ENCODE measurements around the gene TBC1D1.

The TBC1D1 gene

GRCh38 chr4:38181286-38181685, 290.4 kb downstream of the TBC1D1 start:
- DNase-seq (ENCODE audit: low spot score) = no peak
- no peak overlapping the region for H3K23ac ChIP-seq (ENCODE audit: low read depth, low read length, poor library complexity)
- H2BK5ac ChIP-seq (ENCODE audit: low read length) = no peak overlapping the region
- no peaks in the 10 kb centered on the region for H3K79me1 ChIP-seq (ENCODE audit: low read depth, low read length)
- no peaks in the 10 kb centered on the region for H3K36me3 ChIP-seq (replicated peaks in 1 of 2; ENCODE audit: control insufficient read depth in 2 of 2, insufficient read depth in 2 of 2, low read length in 2 of 2)
- no peak overlapping the region for H4K8ac ChIP-seq (ENCODE audit: low read depth, low read length)
- H2BK15ac ChIP-seq (ENCODE audit: low read length) = no peak overlapping the region
- no peak overlapping the region for H3K27ac ChIP-seq (replicated peaks; ENCODE audit: low read length)
- no peak overlapping the region for H3K9ac ChIP-seq (ENCODE audit: low read depth, low read length, poor library complexity)
- H2BK12ac ChIP-seq (ENCODE audit: low read length) = no peak overlapping the region
- no peak overlapping the region for H2BK120ac ChIP-seq (ENCODE audit: low read depth, low read length)
- H3K9me3 ChIP-seq (replicated peaks in 1 of 2; ENCODE audit: control insufficient read depth in 2 of 2, insufficient read depth in 1 of 2, low read depth in 1 of 2, low read length in 2 of 2) = peaks cover 5 to 7% of the 10 kb centered on the region in 2 donors
- no peak overlapping the region for H3K4me3 ChIP-seq (ENCODE audit: low read length in 2 of 2)
- no peak overlapping the region for H2AK5ac ChIP-seq (ENCODE audit: low read depth, low read length)
- no peak overlapping the region for H2AFZ ChIP-seq (ENCODE audit: low read length)
- no peak overlapping the region for H3K18ac ChIP-seq (ENCODE audit: low read length)
- no peak overlapping the region for H4K91ac ChIP-seq (ENCODE audit: low read depth, low read length, poor library complexity)
- H3K27me3 ChIP-seq (ENCODE audit: control insufficient read depth in 3 of 3, insufficient read depth in 3 of 3, low read depth in 1 of 3, low read length in 3 of 3) = no peaks in the 10 kb centered on the region
- no peak overlapping the region for H3K4me2 ChIP-seq (ENCODE audit: insufficient read depth, low read length, poor library complexity, severe bottlenecking)
- no CpG with 5 or more reads among the region's 3 CpGs for WGBS, 2 donors (ENCODE audit: extremely low coverage in 2 of 2, insufficient read length in 2 of 2, insufficient replicate concordance in 1 of 2)
- no peak overlapping the region for H3K14ac ChIP-seq (ENCODE audit: low read length)
- no peaks in the 10 kb centered on the region for H3K4me1 ChIP-seq (ENCODE audit: control insufficient read depth in 2 of 2, insufficient read depth in 1 of 2, low read depth in 1 of 2, low read length in 2 of 2)
- no peak overlapping the region for H3K4ac ChIP-seq (ENCODE audit: low read length)

- DNase-seq (ENCODE audit: low spot score) = no peak
- Histone ChIP-seq H4K8ac (ENCODE audit: low read depth, low read length) (no peak overlapping the region), H2BK12ac (ENCODE audit: low read length) (no peak overlapping the region), H4K91ac (ENCODE audit: low read depth, low read length, poor library complexity) (no peak overlapping the region), H2BK15ac (ENCODE audit: low read length) (no peak overlapping the region), H3K4me1 (ENCODE audit: control insufficient read depth in 2 of 2, insufficient read depth in 1 of 2, low read depth in 1 of 2, low read length in 2 of 2) (no peaks in the 10 kb centered on the region), H3K4me3 (ENCODE audit: low read length in 2 of 2) (no peak overlapping the region), H3K4me2 (ENCODE audit: insufficient read depth, low read length, poor library complexity, severe bottlenecking) (no peak overlapping the region), H2BK120ac (ENCODE audit: low read depth, low read length) (no peak overlapping the region), H3K36me3 (replicated peaks in 1 of 2; ENCODE audit: control insufficient read depth in 2 of 2, insufficient read depth in 2 of 2, low read length in 2 of 2) (no peaks in the 10 kb centered on the region), H3K4ac (ENCODE audit: low read length) (no peak overlapping the region), H2AFZ (ENCODE audit: low read length) (no peak overlapping the region), H3K9me3 (replicated peaks in 1 of 2; ENCODE audit: control insufficient read depth in 2 of 2, insufficient read depth in 1 of 2, low read depth in 1 of 2, low read length in 2 of 2) (peaks cover 5 to 7% of the 10 kb centered on the region in 2 donors), H3K27me3 (ENCODE audit: control insufficient read depth in 3 of 3, insufficient read depth in 3 of 3, low read depth in 1 of 3, low read length in 3 of 3) (no peaks in the 10 kb centered on the region), H3K79me1 (ENCODE audit: low read depth, low read length) (no peaks in the 10 kb centered on the region), H3K9ac (ENCODE audit: low read depth, low read length, poor library complexity) (no peak overlapping the region), H3K18ac (ENCODE audit: low read length) (no peak overlapping the region), H3K14ac (ENCODE audit: low read length) (no peak overlapping the region), H2AK5ac (ENCODE audit: low read depth, low read length) (peak overlapping the region; percentile 57), H3K23ac (ENCODE audit: low read depth, low read length, poor library complexity) (no peak overlapping the region), H2BK5ac (ENCODE audit: low read length) (no peak overlapping the region), H3K27ac (replicated peaks; ENCODE audit: low read length) (no peak overlapping the region)
- no CpG with 5 or more reads among the region's 40 CpGs for WGBS, 2 donors (ENCODE audit: extremely low coverage in 2 of 2, insufficient read length in 2 of 2, insufficient replicate concordance in 1 of 2)
Measured at GRCh38 chr4:38182334-38182998, 291.6 kb downstream of the TBC1D1 start.

- no peak for DNase-seq (ENCODE audit: low spot score)
- Histone ChIP-seq H2BK15ac (ENCODE audit: low read length) (no peak overlapping the region), H3K9me3 (replicated peaks in 1 of 2; ENCODE audit: control insufficient read depth in 2 of 2, insufficient read depth in 1 of 2, low read depth in 1 of 2, low read length in 2 of 2) (peaks cover 0 to 3% of the 10 kb centered on the region in 2 donors), H3K14ac (ENCODE audit: low read length) (no peak overlapping the region), H4K8ac (ENCODE audit: low read depth, low read length) (no peak overlapping the region), H3K4ac (ENCODE audit: low read length) (no peak overlapping the region), H2AK5ac (ENCODE audit: low read depth, low read length) (no peak overlapping the region), H2BK12ac (ENCODE audit: low read length) (no peak overlapping the region), H3K27ac (replicated peaks; ENCODE audit: low read length) (no peak overlapping the region), H3K4me1 (ENCODE audit: control insufficient read depth in 2 of 2, insufficient read depth in 1 of 2, low read depth in 1 of 2, low read length in 2 of 2) (no peaks in the 10 kb centered on the region), H3K4me2 (ENCODE audit: insufficient read depth, low read length, poor library complexity, severe bottlenecking) (no peak overlapping the region), H3K23ac (ENCODE audit: low read depth, low read length, poor library complexity) (no peak overlapping the region), H4K91ac (ENCODE audit: low read depth, low read length, poor library complexity) (no peak overlapping the region), H3K79me1 (ENCODE audit: low read depth, low read length) (no peaks in the 10 kb centered on the region), H3K4me3 (ENCODE audit: low read length in 2 of 2) (no peak overlapping the region), H3K18ac (ENCODE audit: low read length) (no peak overlapping the region), H2BK120ac (ENCODE audit: low read depth, low read length) (no peak overlapping the region), H2BK5ac (ENCODE audit: low read length) (no peak overlapping the region), H2AFZ (ENCODE audit: low read length) (no peak overlapping the region), H3K9ac (ENCODE audit: low read depth, low read length, poor library complexity) (no peak overlapping the region), H3K27me3 (ENCODE audit: control insufficient read depth in 3 of 3, insufficient read depth in 3 of 3, low read depth in 1 of 3, low read length in 3 of 3) (no peaks in the 10 kb centered on the region), H3K36me3 (replicated peaks in 1 of 2; ENCODE audit: control insufficient read depth in 2 of 2, insufficient read depth in 2 of 2, low read length in 2 of 2) (no peaks in the 10 kb centered on the region)
- WGBS, 2 donors (ENCODE audit: extremely low coverage in 2 of 2, insufficient read length in 2 of 2, insufficient replicate concordance in 1 of 2) = no CpG with 5 or more reads among the region's 8 CpGs
Measured at GRCh38 chr4:38184404-38184803, 293.5 kb downstream of the TBC1D1 start.

- no peak overlapping the region for H3K18ac ChIP-seq (ENCODE audit: low read length)
- H3K14ac ChIP-seq (ENCODE audit: low read length) = no peak overlapping the region
- no peak overlapping the region for H2AK5ac ChIP-seq (ENCODE audit: low read depth, low read length)
- H3K23ac ChIP-seq (ENCODE audit: low read depth, low read length, poor library complexity) = no peak overlapping the region
- WGBS, 2 donors (ENCODE audit: extremely low coverage in 2 of 2, insufficient read length in 2 of 2, insufficient replicate concordance in 1 of 2) = no CpG with 5 or more reads among the region's 5 CpGs
- H2AFZ ChIP-seq (ENCODE audit: low read length) = no peak overlapping the region
- no peak overlapping the region for H3K4ac ChIP-seq (ENCODE audit: low read length)
- no peak overlapping the region for H2BK5ac ChIP-seq (ENCODE audit: low read length)
- no peaks in the 10 kb centered on the region for H3K79me1 ChIP-seq (ENCODE audit: low read depth, low read length)
- H2BK120ac ChIP-seq (ENCODE audit: low read depth, low read length) = no peak overlapping the region
- H3K27me3 ChIP-seq (ENCODE audit: control insufficient read depth in 3 of 3, insufficient read depth in 3 of 3, low read depth in 1 of 3, low read length in 3 of 3) = peaks cover 0 to 6% (median 0%) of the 10 kb centered on the region in 3 experiments
- H2BK15ac ChIP-seq (ENCODE audit: low read length) = no peak overlapping the region
- no peak overlapping the region for H3K4me2 ChIP-seq (ENCODE audit: insufficient read depth, low read length, poor library complexity, severe bottlenecking)
- H4K8ac ChIP-seq (ENCODE audit: low read depth, low read length) = no peak overlapping the region
- no peak overlapping the region for H3K27ac ChIP-seq (replicated peaks; ENCODE audit: low read length)
- no peaks in the 10 kb centered on the region for H3K36me3 ChIP-seq (replicated peaks in 1 of 2; ENCODE audit: control insufficient read depth in 2 of 2, insufficient read depth in 2 of 2, low read length in 2 of 2)
- DNase-seq (ENCODE audit: low spot score) = no peak
- no peak overlapping the region for H3K9ac ChIP-seq (ENCODE audit: low read depth, low read length, poor library complexity)
- H3K4me1 ChIP-seq (ENCODE audit: control insufficient read depth in 2 of 2, insufficient read depth in 1 of 2, low read depth in 1 of 2, low read length in 2 of 2) = peaks cover 0 to under 1% of the 10 kb centered on the region in 2 donors
- H2BK12ac ChIP-seq (ENCODE audit: low read length) = no peak overlapping the region
- H4K91ac ChIP-seq (ENCODE audit: low read depth, low read length, poor library complexity) = no peak overlapping the region
- H3K9me3 ChIP-seq (replicated peaks in 1 of 2; ENCODE audit: control insufficient read depth in 2 of 2, insufficient read depth in 1 of 2, low read depth in 1 of 2, low read length in 2 of 2) = peaks cover 0 to 2% of the 10 kb centered on the region in 2 donors
- H3K4me3 ChIP-seq (ENCODE audit: low read length in 2 of 2) = no peak overlapping the region
Measured at GRCh38 chr4:38185406-38186144, 294.7 kb downstream of the TBC1D1 start.

Measured in neuronal stem cell (in vitro differentiated cells).